GM19240 (cell line): ENCODE results near the gene MAML1.

Experiments
- DNase-seq: peaks from one replicate; pipeline ENCODE4 v3.0.0; 2011; ENCODE audit warnings: low spot score; ENCODE audit not compliant: insufficient read length

MAML1 gene

GRCh38 chr5:179805070-179805528, 72.5 kb downstream of the MAML1 start:
- no peak for DNase-seq

- peak; percentile 81 for DNase-seq
These were observed 73.1 kb downstream of the MAML1 start for GRCh38 chr5:179805529-179806249.

- peak; percentile 85 for DNase-seq
These were observed 73.8 kb downstream of the MAML1 start, which contains the start of gene MGAT4B for GRCh38 chr5:179806250-179807048. Gene MGAT4B (minus strand): TSS chr5:179806866. CDS start chr5:179806583, 283 bp downstream.

- DNase-seq, result no peak
These were observed 79.7 kb downstream of the MAML1 start for GRCh38 chr5:179812135-179812825.

GRCh38 chr5:179812997-179813607, 80.5 kb downstream of the MAML1 start:
- no peak for DNase-seq

GRCh38 chr5:179814090-179814489, 81.5 kb downstream of the MAML1 start:
- no peak for DNase-seq

GRCh38 chr5:179815491-179816249, 83.0 kb downstream of the MAML1 start:
- no peak for DNase-seq

- no peak for DNase-seq
These were observed 83.8 kb downstream of the MAML1 start for GRCh38 chr5:179816401-179816795.

- no peak for DNase-seq
These were observed 84.3 kb downstream of the MAML1 start for GRCh38 chr5:179816796-179817469.

GRCh38 chr5:179817470-179817840, 84.8 kb downstream of the MAML1 start:
- no peak for DNase-seq

GRCh38 chr5:179817890-179818745, 85.5 kb downstream of the MAML1 start:
- DNase-seq, result no peak

- DNase-seq, result peak; percentile 80
These were observed 86.2 kb downstream of the MAML1 start for GRCh38 chr5:179818746-179819295.

- no peak for DNase-seq
These were observed 86.9 kb downstream of the MAML1 start for GRCh38 chr5:179819296-179820126.

GRCh38 chr5:179820127-179820482, 87.5 kb downstream of the MAML1 start:
- no peak for DNase-seq

GRCh38 chr5:179820483-179821297, 88.1 kb downstream of the MAML1 start, which contains the start of gene SQSTM1:
Gene SQSTM1 (plus strand): TSS chr5:179820905. CDS start chr5:179820937, 32 bp downstream.
- DNase-seq, result peak; percentile 69

GRCh38 chr5:179821298-179822058, 88.9 kb downstream of the MAML1 start:
- peak; percentile 89 for DNase-seq
